Measurements from ENCODE around the gene NUDCD3.

NUDCD3 gene

DNA sequence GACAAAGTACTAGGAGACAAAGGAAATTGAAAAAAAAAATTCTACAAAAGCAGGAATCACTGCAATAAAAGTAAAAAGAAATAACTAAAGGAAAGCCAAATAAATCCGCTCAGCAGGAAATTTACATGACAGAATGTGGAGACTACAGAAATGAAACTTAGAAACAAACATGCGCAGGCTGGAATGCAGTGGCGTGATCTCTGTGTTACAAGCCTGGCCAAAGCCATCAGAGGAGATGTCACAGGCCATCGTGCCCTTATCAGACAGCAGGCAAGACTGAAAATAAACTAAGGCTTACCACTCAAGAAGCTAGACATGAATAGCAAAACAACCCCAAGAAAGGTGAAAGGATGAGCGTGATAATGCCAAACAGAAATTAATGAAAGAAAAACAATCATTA is 158.8 kb downstream of the NUDCD3 start:
- no peaks in the 10 kb centered on the region for H3F3A ChIP-seq (ENCODE audit: insufficient read depth, low read length)
- no peak for DNase-seq
- no peaks in the 10 kb centered on the region for H3K4me1 ChIP-seq (ENCODE audit: low read length)
- no peak overlapping the region for H3K9ac ChIP-seq (ENCODE audit: low read length)
- TF ChIP-seq EZH2 (optimal IDR thresholded peaks at IDR 0.05; ENCODE audit: low read depth, low read length) (no peak), EZH2phosphoT487 (IDR thresholded peaks at IDR 0.05; ENCODE audit: low read length) (no peak)
- TF ChIP-seq, protein P1, sequence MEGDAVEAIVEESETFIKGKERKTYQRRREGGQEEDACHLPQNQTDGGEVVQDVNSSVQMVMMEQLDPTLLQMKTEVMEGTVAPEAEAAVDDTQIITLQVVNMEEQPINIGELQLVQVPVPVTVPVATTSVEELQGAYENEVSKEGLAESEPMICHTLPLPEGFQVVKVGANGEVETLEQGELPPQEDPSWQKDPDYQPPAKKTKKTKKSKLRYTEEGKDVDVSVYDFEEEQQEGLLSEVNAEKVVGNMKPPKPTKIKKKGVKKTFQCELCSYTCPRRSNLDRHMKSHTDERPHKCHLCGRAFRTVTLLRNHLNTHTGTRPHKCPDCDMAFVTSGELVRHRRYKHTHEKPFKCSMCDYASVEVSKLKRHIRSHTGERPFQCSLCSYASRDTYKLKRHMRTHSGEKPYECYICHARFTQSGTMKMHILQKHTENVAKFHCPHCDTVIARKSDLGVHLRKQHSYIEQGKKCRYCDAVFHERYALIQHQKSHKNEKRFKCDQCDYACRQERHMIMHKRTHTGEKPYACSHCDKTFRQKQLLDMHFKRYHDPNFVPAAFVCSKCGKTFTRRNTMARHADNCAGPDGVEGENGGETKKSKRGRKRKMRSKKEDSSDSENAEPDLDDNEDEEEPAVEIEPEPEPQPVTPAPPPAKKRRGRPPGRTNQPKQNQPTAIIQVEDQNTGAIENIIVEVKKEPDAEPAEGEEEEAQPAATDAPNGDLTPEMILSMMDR (IDR thresholded peaks at IDR 0.05; ENCODE audit: low read length), result no peak
- H2AFZ ChIP-seq (ENCODE audit: low read length), result no peak overlapping the region
- H3K9me3 ChIP-seq (replicated peaks; ENCODE audit: insufficient read depth, low read length), result no peaks in the 10 kb centered on the region
- H3K27ac ChIP-seq (ENCODE audit: low read length), result no peak overlapping the region
- peaks cover 4% of the 10 kb centered on the region; the same call in 1 of the 2 replicates for H3K27me3 ChIP-seq (replicated peaks; ENCODE audit: insufficient read depth, low read length)
- no peak overlapping the region for H3K4me3 ChIP-seq (ENCODE audit: low read length)
- no peaks in the 10 kb centered on the region for H4K20me1 ChIP-seq (ENCODE audit: insufficient read depth, low read length)
- H3K4me2 ChIP-seq (ENCODE audit: low read depth, low read length), result no peak overlapping the region
- no peaks in the 10 kb centered on the region for H3K9me2 ChIP-seq (replicated peaks; ENCODE audit: insufficient read depth, low read length)
- no peaks in the 10 kb centered on the region for H3K36me3 ChIP-seq (replicated peaks; ENCODE audit: insufficient read depth, low read length)
- no peaks in the 10 kb centered on the region for H3K79me2 ChIP-seq (ENCODE audit: low read length)

DNA sequence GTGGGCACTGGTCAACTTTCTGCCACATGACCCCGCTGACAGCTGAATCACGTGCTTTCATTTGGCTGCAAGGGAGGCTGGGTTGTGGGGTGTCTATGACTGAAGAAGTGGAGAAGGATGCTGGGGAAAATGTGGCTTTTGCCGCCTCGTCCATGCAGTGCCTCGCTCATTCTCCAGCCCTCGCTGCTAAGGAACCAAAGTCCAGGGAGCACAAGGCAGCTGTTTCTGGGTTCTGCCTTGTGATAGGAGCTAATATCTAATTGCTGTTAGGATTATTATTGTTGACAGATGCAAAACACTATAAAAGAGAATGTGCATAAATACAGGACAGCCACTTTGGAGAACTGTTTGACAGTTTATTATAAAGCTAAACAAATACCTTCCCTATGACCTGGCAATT is 160.1 kb downstream of the NUDCD3 start:
- Histone ChIP-seq H3K27me3 (replicated peaks; ENCODE audit: insufficient read depth, low read length) (peaks cover 13% of the 10 kb centered on the region), H3K9me2 (replicated peaks; ENCODE audit: insufficient read depth, low read length) (no peaks in the 10 kb centered on the region), H4K20me1 (ENCODE audit: insufficient read depth, low read length) (no peaks in the 10 kb centered on the region), H3K4me1 (ENCODE audit: low read length) (no peaks in the 10 kb centered on the region), H3K27ac (ENCODE audit: low read length) (no peak overlapping the region), H3K4me3 (ENCODE audit: low read length) (no peak overlapping the region), H3K9me3 (replicated peaks; ENCODE audit: insufficient read depth, low read length) (no peaks in the 10 kb centered on the region), H3K4me2 (ENCODE audit: low read depth, low read length) (no peak overlapping the region), H3K9ac (ENCODE audit: low read length) (no peak overlapping the region), H3K36me3 (replicated peaks; ENCODE audit: insufficient read depth, low read length) (no peaks in the 10 kb centered on the region), H2AFZ (ENCODE audit: low read length) (no peak overlapping the region), H3K79me2 (ENCODE audit: low read length) (no peaks in the 10 kb centered on the region), H3F3A (ENCODE audit: insufficient read depth, low read length) (no peaks in the 10 kb centered on the region)
- TF ChIP-seq, protein P1 (IDR thresholded peaks at IDR 0.05; ENCODE audit: low read length), result no peak
- TF ChIP-seq EZH2phosphoT487 (IDR thresholded peaks at IDR 0.05; ENCODE audit: low read length) (no peak), EZH2 (optimal IDR thresholded peaks at IDR 0.05; ENCODE audit: low read depth, low read length) (no peak)
- DNase-seq, result no peak

DNA sequence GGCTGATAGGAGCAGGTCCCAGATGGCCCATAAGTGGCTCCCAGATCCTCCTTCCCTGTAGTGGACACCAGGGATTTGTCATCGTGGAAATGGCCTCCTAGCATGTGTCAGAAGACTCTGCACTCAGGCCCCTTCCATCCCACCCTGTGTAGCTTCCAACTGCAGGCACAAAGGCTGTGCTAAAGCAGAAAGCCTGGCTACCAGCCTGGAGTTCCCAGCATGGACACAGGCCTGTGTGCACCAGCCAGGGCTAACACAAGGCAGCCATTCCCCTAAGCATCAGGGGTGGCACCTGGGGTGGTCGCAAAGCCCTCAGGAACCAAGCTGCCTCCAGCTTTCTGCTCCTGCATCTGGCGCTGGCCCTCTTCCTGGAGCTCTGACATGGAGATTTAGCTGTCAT is 160.6 kb downstream of the NUDCD3 start:
- H3K4me3 ChIP-seq (ENCODE audit: low read length), result no peak overlapping the region
- H3K36me3 ChIP-seq (replicated peaks; ENCODE audit: insufficient read depth, low read length), result no peaks in the 10 kb centered on the region
- TF ChIP-seq EZH2phosphoT487 (IDR thresholded peaks at IDR 0.05; ENCODE audit: low read length), result no peak
- no peaks in the 10 kb centered on the region for H3K9me3 ChIP-seq (replicated peaks; ENCODE audit: insufficient read depth, low read length)
- no peak for DNase-seq
- no peak overlapping the region for H3K27ac ChIP-seq (ENCODE audit: low read length)
- no peaks in the 10 kb centered on the region for H3K4me1 ChIP-seq (ENCODE audit: low read length)
- H2AFZ ChIP-seq (ENCODE audit: low read length), result no peak overlapping the region
- H3K27me3 ChIP-seq (replicated peaks; ENCODE audit: insufficient read depth, low read length), result peaks cover 13% of the 10 kb centered on the region
- no peaks in the 10 kb centered on the region for H3F3A ChIP-seq (ENCODE audit: insufficient read depth, low read length)
- H3K4me2 ChIP-seq (ENCODE audit: low read depth, low read length), result no peak overlapping the region
- no peaks in the 10 kb centered on the region for H3K79me2 ChIP-seq (ENCODE audit: low read length)
- H3K9ac ChIP-seq (ENCODE audit: low read length), result no peak overlapping the region
- H3K9me2 ChIP-seq (replicated peaks; ENCODE audit: insufficient read depth, low read length), result no peaks in the 10 kb centered on the region
- no peaks in the 10 kb centered on the region for H4K20me1 ChIP-seq (ENCODE audit: insufficient read depth, low read length)

Data from MM.1S (cell line).